CMK (cell line): ENCODE measurements around the gene H6PD.
A peak's percentile ranks its signal among the peaks of the same experiment; 100 is the strongest.

Source experiments
- DNase-seq: peaks from one replicate; pipeline ENCODE4 v3.0.0-alpha.2; 2010; ENCODE audit warnings: low read depth

H6PD gene, protein sequence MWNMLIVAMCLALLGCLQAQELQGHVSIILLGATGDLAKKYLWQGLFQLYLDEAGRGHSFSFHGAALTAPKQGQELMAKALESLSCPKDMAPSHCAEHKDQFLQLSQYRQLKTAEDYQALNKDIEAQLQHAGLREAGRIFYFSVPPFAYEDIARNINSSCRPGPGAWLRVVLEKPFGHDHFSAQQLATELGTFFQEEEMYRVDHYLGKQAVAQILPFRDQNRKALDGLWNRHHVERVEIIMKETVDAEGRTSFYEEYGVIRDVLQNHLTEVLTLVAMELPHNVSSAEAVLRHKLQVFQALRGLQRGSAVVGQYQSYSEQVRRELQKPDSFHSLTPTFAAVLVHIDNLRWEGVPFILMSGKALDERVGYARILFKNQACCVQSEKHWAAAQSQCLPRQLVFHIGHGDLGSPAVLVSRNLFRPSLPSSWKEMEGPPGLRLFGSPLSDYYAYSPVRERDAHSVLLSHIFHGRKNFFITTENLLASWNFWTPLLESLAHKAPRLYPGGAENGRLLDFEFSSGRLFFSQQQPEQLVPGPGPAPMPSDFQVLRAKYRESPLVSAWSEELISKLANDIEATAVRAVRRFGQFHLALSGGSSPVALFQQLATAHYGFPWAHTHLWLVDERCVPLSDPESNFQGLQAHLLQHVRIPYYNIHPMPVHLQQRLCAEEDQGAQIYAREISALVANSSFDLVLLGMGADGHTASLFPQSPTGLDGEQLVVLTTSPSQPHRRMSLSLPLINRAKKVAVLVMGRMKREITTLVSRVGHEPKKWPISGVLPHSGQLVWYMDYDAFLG

DNA sequence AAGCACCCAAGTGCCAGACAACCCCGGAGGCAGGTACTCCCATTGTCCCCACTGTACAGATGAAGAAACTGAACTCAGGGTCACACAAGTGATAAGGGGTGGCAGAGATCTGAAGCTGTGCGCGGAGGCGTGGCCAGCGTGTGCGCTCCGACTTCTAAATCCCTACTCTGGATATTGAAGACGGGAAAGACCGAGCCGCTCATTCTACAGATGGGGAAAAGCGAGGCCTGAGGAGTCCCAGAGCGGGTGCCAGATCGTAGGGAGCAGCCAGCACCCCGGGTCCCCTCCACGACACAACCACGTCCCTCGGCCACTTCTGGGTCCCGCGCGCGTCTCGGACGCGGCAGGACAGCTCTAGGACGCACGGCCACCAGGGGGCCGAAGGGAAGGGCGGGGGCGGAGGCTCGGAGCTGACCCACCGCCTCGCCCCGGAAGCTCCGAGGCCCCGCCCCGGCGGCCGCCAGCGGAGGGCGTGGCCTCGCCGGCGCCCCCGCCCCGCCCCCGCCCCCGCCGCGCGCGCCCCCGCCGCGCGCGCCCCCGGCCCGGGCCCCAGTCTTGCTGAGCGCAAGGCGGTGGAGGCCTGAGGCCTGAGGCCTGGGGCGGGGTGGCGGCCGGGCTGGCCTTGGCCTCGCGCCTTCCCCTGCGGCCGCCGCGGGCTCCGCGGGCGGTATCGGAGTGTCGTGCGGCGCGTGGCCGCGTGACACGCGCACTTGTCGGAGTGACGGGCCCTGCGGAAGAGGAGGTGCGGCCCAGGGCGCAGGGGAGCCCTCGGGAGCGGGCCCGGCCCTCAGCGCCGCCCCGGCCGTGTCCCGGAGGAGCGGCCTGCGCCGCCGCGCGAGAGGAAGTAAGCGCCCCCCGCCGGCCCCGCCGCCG is at the start of gene H6PD:
TSS of gene H6PD (plus strand) at position 552 of the 873 bp plus-strand sequence. CDS start 10,161 bp downstream, outside the sequence.
- peak; percentile 65 for DNase-seq

DNA sequence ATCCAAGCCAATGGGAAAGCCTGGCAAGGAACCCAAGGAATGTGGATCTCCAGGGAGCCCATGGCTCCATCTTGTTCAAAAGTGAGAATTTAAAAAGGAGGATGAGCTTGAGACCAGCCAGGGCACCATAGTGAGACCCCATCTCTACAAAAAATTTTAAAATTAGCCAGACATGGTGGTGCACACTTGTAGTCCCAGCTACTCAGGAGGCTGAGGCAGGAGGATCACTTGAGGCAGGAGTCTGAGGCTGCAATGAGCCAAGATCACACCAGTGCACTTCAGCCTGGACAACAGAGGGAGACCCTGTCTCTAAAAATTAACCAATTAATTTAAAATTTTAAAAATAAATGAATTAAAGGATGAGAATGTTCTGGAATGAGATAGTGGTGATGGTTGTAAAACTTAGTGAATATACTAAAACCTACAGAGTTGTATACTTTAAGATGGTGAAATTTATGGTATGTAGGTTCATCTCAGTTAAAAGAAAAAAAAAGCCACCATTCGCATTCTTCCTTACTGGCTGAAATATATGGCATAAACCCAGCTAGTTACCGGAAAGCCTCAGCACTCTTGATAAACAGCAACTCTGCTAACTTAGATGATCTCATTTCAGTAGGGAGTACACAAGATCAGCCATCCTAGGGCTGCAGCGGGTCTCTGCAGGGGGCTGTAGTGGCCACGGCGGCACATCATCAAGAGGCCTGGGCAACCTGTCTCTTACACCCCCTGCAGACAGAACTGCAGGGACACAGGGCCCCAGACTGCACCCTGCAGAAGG is 48.3 kb upstream of the H6PD start:
- no peak for DNase-seq

DNA sequence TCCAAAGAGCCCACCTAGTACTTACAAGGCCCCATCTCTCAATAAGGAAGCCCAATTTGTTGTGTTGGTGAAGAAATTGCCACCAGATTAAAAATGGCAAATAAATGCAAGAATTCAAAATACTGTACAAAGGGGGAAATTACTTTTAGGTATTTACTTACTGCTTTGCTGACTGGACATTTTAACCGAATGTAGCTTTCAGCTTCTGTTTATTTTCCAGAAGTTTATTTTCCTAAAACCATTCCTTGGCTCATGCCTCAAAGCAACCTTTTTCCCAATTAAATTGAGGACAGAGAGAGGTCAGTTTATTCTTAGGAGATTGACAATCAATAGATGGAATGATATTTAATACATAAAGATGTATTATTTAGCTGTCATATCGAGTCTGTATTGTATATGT is 47.6 kb upstream of the H6PD start:
- no peak for DNase-seq

DNA sequence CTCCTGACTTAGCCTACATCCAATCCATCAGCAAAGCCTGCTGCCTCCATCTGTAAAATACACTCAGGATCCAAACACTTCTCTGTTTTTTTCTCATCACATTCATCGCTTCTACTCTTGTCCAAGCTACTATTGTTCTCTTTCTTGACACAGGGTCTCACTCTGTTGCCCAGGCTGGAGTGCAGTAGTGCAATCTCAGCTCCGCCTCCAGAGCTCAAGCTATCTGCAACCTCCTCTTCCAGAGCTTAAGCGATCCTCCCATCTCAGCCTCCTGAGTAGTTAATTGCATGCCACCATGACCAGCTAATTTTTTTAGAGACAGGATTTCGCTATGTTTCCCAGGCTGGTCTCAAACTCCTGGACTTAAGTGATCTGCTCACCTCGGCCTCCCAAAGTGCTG is 44.3 kb upstream of the H6PD start:
- DNase-seq = no peak

DNA sequence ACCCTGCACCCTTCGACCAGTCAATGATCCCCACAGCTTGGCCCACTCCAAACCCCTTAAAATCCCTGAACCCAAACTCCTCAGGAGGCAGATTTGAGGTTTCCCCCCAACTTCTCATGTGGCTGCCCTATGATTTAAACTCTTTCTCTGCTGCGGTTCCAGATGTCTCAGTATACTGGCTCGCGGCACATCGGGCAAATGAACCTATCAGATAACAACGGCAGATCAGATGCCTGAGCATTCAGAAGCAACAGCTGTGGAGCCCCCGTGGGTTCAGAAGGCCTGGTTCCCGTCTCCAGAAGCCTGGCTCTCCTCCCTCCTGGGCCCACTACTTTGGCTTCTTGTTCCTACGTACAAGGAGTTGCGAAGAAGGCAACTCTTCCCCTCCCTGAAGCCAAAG is 43.3 kb upstream of the H6PD start:
- no peak for DNase-seq

DNA sequence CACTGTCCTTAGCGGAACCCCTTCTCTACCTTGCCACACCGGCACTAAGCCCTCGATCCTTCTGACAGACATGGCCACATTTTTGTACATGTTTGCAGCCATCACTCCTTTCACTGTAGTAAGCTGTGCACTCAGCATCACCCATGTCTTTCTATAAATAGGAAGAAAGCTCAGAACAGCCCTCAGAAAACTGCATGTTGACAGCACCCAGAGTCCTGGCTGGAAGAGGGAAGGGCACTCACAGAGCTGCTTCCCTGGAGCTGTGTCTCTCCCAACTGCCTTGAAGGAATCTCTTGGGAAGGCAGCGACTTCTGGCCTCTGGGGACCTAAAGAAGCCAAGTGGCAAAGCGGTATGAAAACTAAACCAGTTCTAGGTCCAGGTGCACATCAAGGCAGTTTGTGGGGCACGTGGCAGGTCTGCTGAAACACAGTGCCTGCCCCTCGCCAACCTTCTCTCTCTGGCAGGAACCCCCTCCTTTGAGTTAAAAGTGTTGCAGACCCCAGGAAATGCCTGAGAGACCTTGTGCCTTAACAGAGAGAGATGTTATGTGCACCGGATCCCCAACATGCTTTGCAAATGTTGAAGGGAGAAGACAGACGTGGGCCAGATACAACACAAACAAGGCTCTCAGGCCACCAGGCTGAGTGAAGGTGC is 41.9 kb upstream of the H6PD start:
- no peak for DNase-seq

DNA sequence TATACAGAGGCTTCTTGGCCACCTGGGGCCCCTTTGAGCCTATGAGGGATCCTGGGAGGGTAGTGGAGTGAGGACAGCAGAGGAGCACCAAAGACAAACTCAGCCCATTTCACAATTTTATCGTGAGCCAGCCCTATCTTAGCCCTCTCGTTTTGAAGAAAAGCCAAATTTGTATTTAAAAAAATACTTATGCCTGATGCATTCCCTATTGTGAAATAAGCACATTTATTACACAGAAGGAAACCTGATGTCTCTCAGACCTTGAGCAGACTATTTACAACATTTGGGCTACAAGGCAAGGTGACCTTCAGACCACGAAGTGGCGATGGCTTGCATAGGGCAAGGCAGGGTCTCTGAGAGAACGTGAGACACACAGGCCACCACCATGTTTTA is 41.3 kb upstream of the H6PD start:
- no peak for DNase-seq

DNA sequence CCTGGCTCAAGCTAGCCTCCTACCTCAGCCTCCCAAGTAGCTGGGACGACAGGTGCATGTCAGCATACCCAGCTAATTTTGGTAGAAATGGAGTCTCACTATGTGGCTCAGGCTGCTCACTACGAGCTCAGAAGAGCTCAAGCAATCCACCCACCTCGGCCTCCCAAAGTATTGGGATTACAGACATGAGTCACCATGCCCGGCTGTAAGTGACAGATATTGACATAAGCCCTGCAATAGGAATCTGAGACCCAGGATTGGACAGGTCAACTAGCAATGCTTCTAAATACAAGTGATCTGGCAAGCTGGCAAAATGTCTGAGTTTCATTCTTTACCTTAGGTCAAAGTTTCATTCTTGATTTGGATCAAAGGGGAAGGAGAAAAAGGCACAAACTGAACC is 40.5 kb upstream of the H6PD start:
- DNase-seq = no peak

DNA sequence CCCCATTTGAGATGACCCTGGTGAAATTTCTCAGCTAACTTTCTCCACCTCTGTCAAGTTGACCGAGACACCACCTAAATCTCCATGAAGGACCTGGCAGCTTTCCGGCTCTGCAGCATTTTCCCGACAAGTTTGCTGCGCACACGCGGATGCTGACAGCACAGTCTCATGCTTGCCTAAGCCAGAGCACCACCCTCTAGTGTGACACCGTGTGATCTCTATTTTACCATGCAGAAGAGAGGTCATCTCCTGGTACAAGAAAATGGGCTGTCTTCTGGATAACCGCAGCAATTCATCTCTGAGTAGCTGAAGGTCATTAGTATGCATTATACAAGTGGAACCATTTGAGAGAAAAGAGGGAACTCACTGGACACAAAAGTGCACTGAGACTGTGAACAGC is 38.9 kb upstream of the H6PD start:
- DNase-seq = no peak

DNA sequence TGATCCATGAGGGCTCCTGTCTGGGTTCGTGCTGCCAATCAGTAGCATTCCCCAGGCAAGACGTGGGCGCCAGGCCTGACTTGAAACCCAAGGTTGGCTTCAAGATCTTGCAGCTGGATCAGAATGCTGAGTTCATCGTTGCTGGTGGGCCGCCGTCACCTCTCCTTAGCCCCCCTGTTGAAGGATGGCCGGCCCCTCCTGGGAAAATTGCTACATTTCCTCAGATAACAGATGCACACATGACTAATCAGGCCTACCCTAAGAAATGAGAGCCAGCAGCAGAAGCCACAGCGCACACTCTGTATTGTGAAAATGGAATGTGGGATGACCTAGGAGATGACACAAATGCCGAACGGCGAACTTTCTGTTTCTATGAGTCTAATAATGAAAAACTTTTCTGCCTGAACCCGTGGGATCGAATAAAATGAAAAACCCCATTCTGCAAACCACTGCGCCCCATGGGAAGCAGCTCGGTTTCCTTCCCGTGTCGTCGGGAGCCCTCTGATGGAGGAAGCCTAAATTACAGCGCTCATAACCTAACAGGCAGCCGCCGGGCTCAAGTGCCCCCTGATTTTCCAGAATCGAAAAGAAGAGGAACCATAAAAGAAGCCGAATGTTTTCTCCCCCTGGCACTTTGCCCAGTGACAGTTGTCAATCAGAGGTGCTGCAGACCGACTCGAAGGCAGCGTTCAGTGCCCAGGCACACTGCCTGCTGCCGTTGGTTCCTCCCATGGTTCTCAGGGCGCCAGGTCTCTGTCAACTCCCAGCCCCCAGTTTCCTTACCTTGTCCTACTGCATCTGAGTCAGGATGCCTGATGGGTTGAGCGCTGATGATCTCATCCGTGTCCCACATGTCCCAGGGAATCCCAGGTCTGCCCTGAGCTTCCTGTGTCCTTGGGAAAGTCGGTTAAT is 38.2 kb upstream of the H6PD start:
- DNase-seq = peak; percentile 30

DNA sequence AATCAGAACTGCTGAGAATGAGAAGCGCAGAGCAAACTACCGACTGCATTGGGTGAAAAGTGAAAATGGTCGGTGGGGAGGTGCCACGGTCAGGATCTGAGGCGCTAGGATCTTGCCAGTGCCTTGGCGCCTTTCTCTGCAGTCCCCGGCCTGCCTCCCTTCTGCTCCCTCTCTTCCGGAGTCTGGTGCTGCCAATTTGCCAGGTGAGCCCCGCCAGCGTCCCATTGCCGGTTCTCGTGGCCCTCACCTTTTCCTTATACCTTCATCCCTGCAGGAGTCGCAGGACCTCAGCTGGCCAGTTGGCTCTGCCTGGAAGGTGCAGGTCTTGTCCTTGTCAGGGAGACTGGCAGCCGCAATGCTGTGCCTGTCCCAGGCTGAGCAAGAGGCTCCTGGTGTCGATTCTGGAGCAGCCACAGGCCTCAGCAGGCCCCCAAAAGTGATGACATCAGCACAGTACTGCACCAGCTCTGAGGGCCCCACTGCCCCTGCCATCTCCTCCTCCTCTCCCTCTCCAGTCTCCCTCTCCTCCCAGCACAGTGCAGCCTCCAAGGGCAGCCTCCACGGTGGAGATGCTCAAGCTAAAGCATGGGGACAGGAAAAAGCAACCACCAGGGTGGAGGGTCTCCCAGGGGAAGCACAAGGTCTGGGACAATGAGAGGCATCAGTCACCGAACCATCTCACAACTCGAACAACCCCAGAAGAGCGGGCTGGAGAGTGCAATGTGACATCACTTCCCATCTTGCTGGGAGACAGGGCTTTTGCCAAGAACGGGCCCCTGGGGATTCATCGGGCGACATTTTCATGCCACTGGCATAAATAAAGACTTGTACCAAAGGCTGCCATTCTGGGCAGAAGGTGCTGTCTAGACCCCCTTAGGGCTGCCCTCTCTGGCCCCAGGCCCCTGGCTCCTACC is 37.1 kb upstream of the H6PD start:
- DNase-seq = no peak

DNA sequence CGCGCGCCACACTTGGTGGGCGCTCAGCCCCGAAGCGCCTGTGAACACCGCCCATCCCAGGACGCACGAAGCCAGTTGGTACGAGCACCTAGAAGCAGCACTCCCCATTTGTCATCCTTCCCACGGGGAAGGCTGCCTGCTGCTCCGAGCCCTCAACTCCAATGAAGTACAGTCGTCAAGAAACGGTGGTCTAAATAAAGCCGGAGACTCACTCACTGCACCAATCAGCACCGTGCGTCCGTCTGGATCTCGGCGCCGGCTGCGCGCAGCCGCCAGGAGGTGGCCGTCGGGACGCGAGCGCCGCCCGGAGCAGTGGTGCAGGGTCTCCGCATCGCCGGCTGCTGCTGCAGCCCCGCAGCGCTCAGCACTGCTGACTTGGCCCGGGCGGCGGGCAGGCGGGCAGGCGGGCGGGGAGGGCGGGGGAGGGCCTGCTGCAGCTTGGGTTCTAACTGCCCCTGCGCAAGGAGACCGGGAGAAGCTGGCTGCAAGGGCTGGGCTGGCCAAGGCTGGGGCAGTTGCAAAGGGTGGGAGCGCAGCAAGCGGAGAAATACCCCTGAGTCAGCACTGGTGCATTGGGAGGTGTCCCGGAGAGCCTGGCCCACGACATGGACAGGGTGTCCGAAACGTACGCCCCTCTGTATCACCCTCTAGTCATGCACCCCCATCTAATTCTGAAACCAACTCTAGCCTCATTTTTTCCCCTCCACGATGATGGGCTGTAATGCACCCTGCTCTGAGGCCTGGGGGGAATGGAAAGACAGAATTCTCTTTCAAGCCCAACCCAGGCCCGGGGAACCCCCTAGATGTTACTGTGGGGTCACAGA is 35.8 kb upstream of the H6PD start:
- DNase-seq = no peak

DNA sequence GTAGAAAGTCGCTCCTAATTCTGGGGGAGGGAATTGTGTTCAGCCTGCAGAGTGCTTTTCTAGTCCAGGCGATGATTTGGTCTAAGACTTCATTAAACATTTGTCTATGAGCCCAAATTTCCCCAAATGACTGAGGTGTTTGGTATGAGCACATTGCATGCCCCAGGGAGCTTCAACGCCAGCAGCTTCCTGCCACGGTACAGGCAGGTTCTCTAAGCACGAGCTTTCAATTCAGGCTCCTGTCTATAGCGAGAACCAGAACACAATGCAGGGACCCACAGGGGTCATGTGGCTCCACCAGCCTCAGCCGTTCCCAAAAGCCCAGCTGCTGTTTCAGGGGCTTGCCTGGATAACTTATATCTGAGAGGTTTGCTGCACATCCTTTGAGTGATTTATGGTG is 34.1 kb upstream of the H6PD start:
- DNase-seq = no peak

DNA sequence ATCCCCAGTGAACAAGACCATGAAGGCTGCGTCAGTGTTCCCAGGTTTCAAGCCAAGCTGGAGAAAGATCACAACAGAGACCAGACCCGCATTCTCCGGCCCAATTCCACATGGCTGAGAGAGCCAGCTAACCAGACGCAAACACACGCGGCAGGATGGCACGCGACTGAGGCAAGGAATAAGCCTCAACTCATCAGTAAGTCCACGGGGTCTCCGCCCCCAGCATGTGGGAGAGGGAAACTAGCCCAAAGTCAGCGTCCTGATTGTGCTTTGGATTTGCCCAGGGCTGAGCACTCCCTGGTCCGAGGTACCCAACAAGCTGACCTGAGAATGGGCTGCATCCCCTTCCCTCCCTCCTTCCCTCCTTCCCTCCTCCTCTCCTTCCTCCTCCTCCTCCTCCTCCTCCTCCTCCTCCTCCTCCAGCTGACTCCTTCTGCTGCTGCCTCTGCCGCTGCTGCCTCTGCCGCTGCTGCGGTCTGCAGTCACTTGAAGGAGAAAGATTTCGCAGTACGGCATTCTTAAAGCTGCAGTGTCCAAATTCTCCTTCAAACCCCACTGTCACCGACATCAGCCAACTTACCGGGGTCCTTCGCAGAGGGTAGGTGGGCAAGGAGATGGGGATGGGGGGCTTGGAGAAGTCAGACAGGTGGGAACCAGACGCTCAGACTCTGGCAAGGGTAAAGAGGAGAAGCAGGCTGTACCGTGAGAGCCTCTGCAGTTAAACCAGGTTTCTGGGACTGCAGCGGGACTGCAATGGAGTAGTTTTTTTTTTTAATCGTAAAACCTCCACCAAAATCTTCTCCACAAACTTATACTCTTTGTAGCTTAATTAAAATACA is 33.0 kb upstream of the H6PD start:
- no peak for DNase-seq

DNA sequence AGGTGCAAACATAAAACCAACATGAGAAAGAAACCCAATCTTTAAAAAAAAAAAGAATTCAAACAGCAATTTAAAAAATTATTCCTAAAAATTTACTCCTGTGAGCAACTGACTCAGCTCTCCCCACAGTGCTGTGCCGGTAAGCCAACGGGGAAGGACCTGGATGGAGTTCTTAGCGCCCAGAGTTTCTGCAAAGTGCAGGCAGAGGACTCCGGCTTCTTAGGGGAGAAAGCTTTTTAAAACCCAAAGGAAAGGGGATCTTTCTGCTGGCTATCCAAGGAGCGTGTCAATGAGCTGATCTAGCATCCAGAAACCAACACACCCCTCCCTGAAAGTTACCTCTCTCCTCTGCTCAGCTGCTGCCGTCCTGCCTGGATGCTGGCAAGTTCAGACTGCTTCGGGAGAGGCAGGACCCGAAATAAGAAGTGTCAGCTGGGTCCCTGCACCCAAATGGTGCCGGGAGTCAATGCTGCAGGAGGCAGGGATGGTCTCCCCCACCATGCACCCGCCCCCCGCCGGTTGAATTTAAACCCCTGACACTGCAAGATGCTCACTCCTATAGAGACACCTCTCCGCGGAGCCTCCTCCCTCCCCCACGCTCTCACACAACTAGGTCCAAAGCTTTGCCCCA is 32.2 kb upstream of the H6PD start:
- no peak for DNase-seq

DNA sequence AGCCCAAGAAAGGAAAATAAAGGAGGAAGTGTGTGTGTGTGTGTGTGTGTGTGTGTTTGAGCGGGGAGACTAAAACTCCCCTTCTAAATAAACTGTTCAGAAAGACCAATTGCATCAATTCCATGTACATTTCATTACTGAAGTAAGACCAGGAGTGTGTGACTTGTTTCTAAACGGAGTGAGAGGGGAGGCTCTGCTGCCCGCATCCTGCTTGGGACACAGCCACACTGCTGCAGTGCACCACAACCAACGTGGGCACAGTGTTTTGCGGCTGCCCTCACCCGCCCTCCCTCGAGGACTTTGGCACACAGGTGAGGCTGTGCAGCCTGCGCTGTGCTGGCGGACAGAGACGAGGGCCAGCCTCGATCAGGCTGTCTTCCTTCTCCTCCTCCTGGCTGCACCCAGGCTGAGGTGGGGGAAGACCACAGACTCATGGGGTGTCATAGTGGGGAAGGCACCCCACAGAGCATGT is 31.0 kb upstream of the H6PD start:
- no peak for DNase-seq
